ENCODE measurements around the gene PACS2. TPM values are rescaled to one million over a fixed set of nuclear protein-coding genes. Genes with fewer than 3 reads are reported as not detected.

The PACS2 gene
- total and polyA plus RNA-seq, 2 of the 8 experiments (the other 6 are each of a cell fraction or from before 2014, with no cell fraction given), result 38.0 to 62.8 TPM

DNA sequence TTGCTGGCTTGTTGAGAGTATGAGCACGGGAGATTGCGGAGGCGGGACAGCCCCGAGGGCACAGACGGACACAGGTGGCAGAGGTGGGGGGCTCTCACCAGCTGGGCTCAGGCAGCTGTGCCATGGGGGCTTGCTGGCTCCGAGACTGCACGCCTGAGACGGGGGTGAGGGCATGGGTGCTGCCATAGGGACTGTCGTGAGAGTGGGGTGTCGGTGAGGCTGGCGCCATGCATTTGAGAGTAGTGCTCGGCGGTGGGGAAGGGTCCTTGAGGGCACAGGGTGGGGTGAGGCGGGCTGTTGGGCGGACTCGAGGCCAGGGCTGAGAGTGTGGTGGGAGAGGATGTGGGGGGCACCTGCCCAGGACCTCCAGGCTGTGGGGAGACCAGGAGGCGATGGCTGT, 43.1 kb downstream of the PACS2 start:
- H3K36me3 ChIP-seq (ENCODE audit: control insufficient read depth in 2 of 4, insufficient read depth in 4 of 4, low read length in 3 of 4), result no peaks in the 10 kb centered on the region; a peak in 1 of 8 replicates
- FAIRE-seq, result no peak

More for the DNA sequence above, 43.1 kb downstream of the PACS2 start:
- H3K27ac ChIP-seq (ENCODE audit: low read depth, low read length), result no peak overlapping the region
- no peak overlapping the region for H3K4me2 ChIP-seq (ENCODE audit: insufficient read depth in 1 of 2, low read depth in 2 of 2, low read length in 2 of 2)
- H3K18ac ChIP-seq (ENCODE audit: extremely low read depth, low read length), result no peak overlapping the region
- TF ChIP-seq FOSL1 (IDR thresholded peaks at IDR 0.05; ENCODE audit: insufficient read depth, low read depth, low read length), result no peak
- no peak for TF ChIP-seq POU5F1 (IDR thresholded peaks at IDR 0.05; ENCODE audit: low read depth, low read length)
- TF ChIP-seq EZH2 (IDR thresholded peaks at IDR 0.05; ENCODE audit: low read depth, low read length, severe bottlenecking), result no peak
- no peak for TF ChIP-seq ZNF274 (IDR thresholded peaks at IDR 0.05; ENCODE audit: borderline replicate concordance, extremely low read depth, low read length)
- no peak for TF ChIP-seq SRF (IDR thresholded peaks at IDR 0.05; ENCODE audit: low read depth, low read length)
- TF ChIP-seq KDM4A (IDR thresholded peaks at IDR 0.05; ENCODE audit: low read depth, low read length, severe bottlenecking), result no peak
- no peak overlapping the region for H3K9ac ChIP-seq (replicated peaks in 1 of 4; ENCODE audit: extremely low read depth in 1 of 4, low read depth in 3 of 4, low read length in 3 of 4)
- no peak overlapping the region for H2BK20ac ChIP-seq (ENCODE audit: low read length)
- H3K23me2 ChIP-seq (ENCODE audit: low read depth, low read length), result no peaks in the 10 kb centered on the region
- no peak overlapping the region for H2BK120ac ChIP-seq (replicated peaks; ENCODE audit: low read depth, low read length)
- CTCF ChIA-PET (ENCODE audit: partially characterized antibody), result interaction anchor here (0.7 to 1.4 kb wide), 2 partner anchors 14 to 50 kb away, joined by 3 read pairs; no protein-coding TSS in a partner anchor
- peak overlapping the region; percentile 57 for H4K8ac ChIP-seq (ENCODE audit: extremely low read depth, insufficient read depth, low read length)
- H3K27me3 ChIP-seq (replicated peaks in 1 of 4; ENCODE audit: control insufficient read depth in 3 of 4, extremely low read depth in 1 of 4, insufficient read depth in 3 of 4, low read length in 3 of 4), result no peaks in the 10 kb centered on the region
- no peak overlapping the region for H2BK15ac ChIP-seq (ENCODE audit: low read length)
- no peak overlapping the region for H3K4ac ChIP-seq (replicated peaks; ENCODE audit: insufficient read length, low read depth, low read length)
- no peaks in the 10 kb centered on the region for H3K79me2 ChIP-seq (ENCODE audit: control insufficient read depth in 1 of 2, insufficient read depth in 2 of 2, low read length in 2 of 2)
- no peak overlapping the region for H3K23ac ChIP-seq (ENCODE audit: insufficient read length)
- DNase-seq (ENCODE audit: low read depth in 1 of 2, low spot score in 2 of 2), result no peak
- peaks cover 0 to 11% (median 3%) of the 10 kb centered on the region in 4 experiments; a peak in 5 of 7 replicates for H3K4me1 ChIP-seq (replicated peaks in 1 of 4; ENCODE audit: control insufficient read depth in 3 of 4, insufficient read depth in 4 of 4, low read length in 3 of 4)
- 94% methylated on average over 17 of the region's 17 CpGs; no CpG with 5 or more reads in 1 of the 2 experiments for WGBS, 2 experiments (ENCODE audit: extremely low coverage in 1 of 2, insufficient coverage in 1 of 2, insufficient read length in 1 of 2, insufficient replicate concordance in 2 of 2, low coverage in 1 of 2, low lambda C conversion rate in 2 of 2, missing lambda C conversion rate in 1 of 2)
- H4K91ac ChIP-seq (replicated peaks; ENCODE audit: insufficient read length, low read length), result no peak overlapping the region
- H2AK5ac ChIP-seq (ENCODE audit: low read depth, low read length), result no peak overlapping the region
- H4K5ac ChIP-seq (ENCODE audit: insufficient read length, low read depth, low read length), result no peak overlapping the region
- no peaks in the 10 kb centered on the region for H3K9me3 ChIP-seq (ENCODE audit: insufficient read depth in 2 of 2, low read depth in 1 of 2, low read length in 1 of 2)
- no peak overlapping the region for H2BK5ac ChIP-seq (ENCODE audit: low read depth, low read length)
- no peak overlapping the region for H3K4me3 ChIP-seq (ENCODE audit: extremely low read depth in 1 of 4, insufficient read depth in 2 of 4, low read depth in 3 of 4, low read length in 4 of 4)
- no peak overlapping the region for H3K56ac ChIP-seq (replicated peaks; ENCODE audit: insufficient read length, low read depth, low read length)
- no peak overlapping the region for H2BK12ac ChIP-seq (ENCODE audit: low read depth, low read length)
- H3K14ac ChIP-seq (ENCODE audit: insufficient read length), result no peak overlapping the region
- H4K20me1 ChIP-seq (replicated peaks in 1 of 2; ENCODE audit: control insufficient read depth in 1 of 2, insufficient read depth in 2 of 2, low read length in 2 of 2), result peaks cover 0 to 16% of the 10 kb centered on the region in 2 experiments
- H3K79me1 ChIP-seq (ENCODE audit: low read depth, low read length), result no peaks in the 10 kb centered on the region
- no peak overlapping the region for H2AFZ ChIP-seq (ENCODE audit: low read length)
- POLR2A ChIA-PET (ENCODE audit: partially characterized antibody), result interaction anchor here (1.5 kb wide), 1 partner anchor 37 kb away, joined by 4 read pairs; no protein-coding TSS in a partner anchor

Data from H1 (cell line).